HepG2 (cell line): Measurements from ENCODE around the gene PFN1. TPM values are rescaled to one million over a fixed set of nuclear protein-coding genes. Genes with fewer than 3 reads are reported as not detected.

ENCODE experiments used
- FOSL1 ChIP-seq: sonication (generic); formaldehyde crosslinking; IDR thresholded peaks from 2 replicates; pipeline ENCODE4 v1.9.0; 2021; ENCODE audit warnings: missing genetic modification reagents, borderline replicate concordance
- FOXA1 ChIP-seq, 2 experiments: fragments of 450-650 bp in 1 of 2; sonication (generic) in 1 of 2; formaldehyde crosslinking in 1 of 2; IDR thresholded peaks; 2 replicates each; pipeline versions ENCODE4 v1.4.0 to v1.6.1; 2016 to 2020; ENCODE audit warnings: missing genetic modification reagents in 1 of 2
- HNF4A ChIP-seq: sonication (generic); formaldehyde crosslinking; IDR thresholded peaks from 2 replicates; pipeline ENCODE4 v1.4.0; 2020; ENCODE audit warnings: missing genetic modification reagents
- HNRNPUL1 ChIP-seq: fragments of 200-400 bp; formaldehyde crosslinking; IDR thresholded peaks from 2 replicates; pipeline ENCODE4 v1.6.1; 2017; ENCODE audit warnings: low read depth, mild to moderate bottlenecking, low read length, moderate library complexity
- KDM6A ChIP-seq: IDR thresholded peaks from 2 replicates; pipeline ENCODE4 v1.6.1; 2016; ENCODE audit warnings: low read depth
- MBNL3 ChIP-seq: fragments of 250-450 bp; sonication (Bioruptor Pico); conservative IDR thresholded peaks from 2 replicates; pipeline ENCODE4 v1.8.0; 2022; ENCODE audit warnings: mild to moderate bottlenecking, inconsistent platforms
- SOX6 ChIP-seq, 2 experiments: fragments of 450-650 bp in 1 of 2; sonication (generic) in 1 of 2; formaldehyde crosslinking in 1 of 2; IDR thresholded peaks; 2 replicates each; pipeline versions ENCODE4 v1.4.0 to v1.6.1; 2017 to 2020; ENCODE audit warnings: antibody characterized with exemption in 1 of 2, mild to moderate bottlenecking in 1 of 2, missing genetic modification reagents in 1 of 2
- TBL1XR1 ChIP-seq: fragments of 150-350 bp; IDR thresholded peaks from 2 replicates; pipeline ENCODE4 v1.6.1; 2014; ENCODE audit warnings: borderline replicate concordance, low read length; ENCODE audit not compliant: partially characterized antibody
- TMF1 ChIP-seq: sonication (generic); formaldehyde crosslinking; IDR thresholded peaks from 2 replicates; pipeline ENCODE4 v1.8.1; 2022; ENCODE audit warnings: low read depth, missing genetic modification reagents
- ZBTB42 ChIP-seq: sonication (generic); formaldehyde crosslinking; IDR thresholded peaks from 2 replicates; pipeline ENCODE4 v1.5.0; 2020; ENCODE audit warnings: mild to moderate bottlenecking, missing genetic modification reagents
- ZC3H4 ChIP-seq: sonication (generic); formaldehyde crosslinking; IDR thresholded peaks from 2 replicates; pipeline ENCODE4 v1.4.0; 2020; ENCODE audit warnings: missing genetic modification reagents, borderline replicate concordance
- ZFP1 ChIP-seq: IDR thresholded peaks from 2 replicates; pipeline ENCODE4 v1.6.1; 2016
- polyA plus RNA-seq, 8 experiments: library from polyadenylated mRNA; depleted of rRNA in 3 of 8; stranded (reverse) in 7 of 8; unstranded in 1 of 8; fragments of >200 nt; fragmentation: Illumina TruSeq in 4 of 8; extraction: Trizol in 4 of 8; gene quantifications; 2 replicates each; pipeline versions ENCODE4 v1.2.1 to v1.2.3, GENCODE V29; 2011 to 2016; ENCODE audit warnings: low read depth in 4 of 8, missing spikeins in 1 of 8, mixed read lengths in 1 of 8; ENCODE audit not compliant: insufficient read depth in 1 of 8
- total RNA-seq, 5 experiments: library from RNA; depleted of rRNA; stranded (reverse); fragments of >200 nt; fragmentation: Illumina TruSeq; extraction: Trizol; gene quantifications; 2 replicates each; pipeline ENCODE4 v1.2.3, GENCODE V29; 2016; ENCODE audit warnings: low read depth in 1 of 5
- TF ChIP-seq, protein P1 (sequence below): IDR thresholded peaks from 2 replicates; pipeline ENCODE4 v1.6.1; 2016; ENCODE audit warnings: low read depth, missing genetic modification reagents, missing compliant biosample characterization
- TF ChIP-seq, protein P2 (sequence below): sonication (generic); formaldehyde crosslinking; IDR thresholded peaks from 2 replicates; pipeline ENCODE4 v1.4.0; 2020; ENCODE audit warnings: mild to moderate bottlenecking, low read depth, missing genetic modification reagents
- TF ChIP-seq, protein P3 (sequence below): sonication (generic); formaldehyde crosslinking; IDR thresholded peaks from 2 replicates; pipeline ENCODE4 v1.5.0; 2020; ENCODE audit warnings: missing genetic modification reagents
- TF ChIP-seq, protein P4 (sequence below): IDR thresholded peaks from 2 replicates; pipeline ENCODE4 v1.6.1; 2016; ENCODE audit warnings: low read depth, control low read depth
- TF ChIP-seq, protein P5 (sequence below): sonication (generic); formaldehyde crosslinking; IDR thresholded peaks from 2 replicates; pipeline ENCODE4 v1.5.0; 2020; ENCODE audit warnings: missing genetic modification reagents

PFN1 gene
- total and polyA plus RNA-seq, 2 of the 13 experiments (the other 11 are each of a cell fraction or from before 2014, with no cell fraction given): 494 to 613 TPM

DNA sequence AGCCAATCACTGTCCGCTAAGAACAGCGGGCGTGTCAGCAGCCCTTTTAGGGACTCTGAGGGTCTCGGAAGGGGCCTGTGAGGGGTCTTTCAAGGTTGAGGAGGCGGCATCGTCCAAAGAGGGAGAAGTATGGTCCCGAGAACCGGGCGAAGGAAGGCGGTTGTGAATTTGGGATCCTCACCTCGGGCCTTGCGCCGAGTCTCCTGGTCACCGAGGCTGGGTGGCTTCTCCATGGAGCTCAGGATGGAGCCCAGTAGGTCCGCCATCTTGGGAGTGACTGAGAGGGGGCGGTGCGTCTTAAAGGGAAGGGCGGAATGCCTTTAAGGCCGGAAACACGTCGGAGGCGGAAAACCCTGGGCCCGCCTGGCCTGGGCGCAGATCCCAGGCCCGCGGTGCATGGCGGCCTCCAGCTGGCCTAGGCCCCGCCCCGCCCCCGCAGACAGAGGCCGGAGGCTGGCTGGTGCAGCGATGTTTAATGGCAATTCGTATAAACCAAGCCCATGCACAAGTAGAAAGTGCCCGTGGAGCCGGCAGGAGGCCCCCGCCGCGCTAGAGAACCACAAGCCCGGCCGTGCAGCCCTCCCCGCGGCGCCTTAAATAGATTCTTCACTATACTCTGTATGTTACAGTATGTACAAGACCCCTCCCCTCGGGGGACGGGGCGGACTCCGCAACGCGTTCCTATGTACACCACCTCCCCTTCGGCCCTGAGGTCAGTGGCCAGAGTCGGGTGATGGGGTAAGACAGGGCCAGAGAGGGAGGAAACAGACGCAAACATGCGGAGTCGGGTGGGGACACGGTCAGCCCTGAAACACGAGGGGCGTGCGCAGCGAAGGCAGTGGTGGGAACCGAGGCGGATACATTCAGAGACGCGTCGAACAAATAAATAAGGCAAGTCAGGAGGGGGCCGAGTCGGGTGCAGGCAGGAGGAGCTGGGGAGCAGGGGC, 19.5 kb upstream of the PFN1 start, which contains the start of gene SPAG7 (continued):
- TF ChIP-seq, protein P1, sequence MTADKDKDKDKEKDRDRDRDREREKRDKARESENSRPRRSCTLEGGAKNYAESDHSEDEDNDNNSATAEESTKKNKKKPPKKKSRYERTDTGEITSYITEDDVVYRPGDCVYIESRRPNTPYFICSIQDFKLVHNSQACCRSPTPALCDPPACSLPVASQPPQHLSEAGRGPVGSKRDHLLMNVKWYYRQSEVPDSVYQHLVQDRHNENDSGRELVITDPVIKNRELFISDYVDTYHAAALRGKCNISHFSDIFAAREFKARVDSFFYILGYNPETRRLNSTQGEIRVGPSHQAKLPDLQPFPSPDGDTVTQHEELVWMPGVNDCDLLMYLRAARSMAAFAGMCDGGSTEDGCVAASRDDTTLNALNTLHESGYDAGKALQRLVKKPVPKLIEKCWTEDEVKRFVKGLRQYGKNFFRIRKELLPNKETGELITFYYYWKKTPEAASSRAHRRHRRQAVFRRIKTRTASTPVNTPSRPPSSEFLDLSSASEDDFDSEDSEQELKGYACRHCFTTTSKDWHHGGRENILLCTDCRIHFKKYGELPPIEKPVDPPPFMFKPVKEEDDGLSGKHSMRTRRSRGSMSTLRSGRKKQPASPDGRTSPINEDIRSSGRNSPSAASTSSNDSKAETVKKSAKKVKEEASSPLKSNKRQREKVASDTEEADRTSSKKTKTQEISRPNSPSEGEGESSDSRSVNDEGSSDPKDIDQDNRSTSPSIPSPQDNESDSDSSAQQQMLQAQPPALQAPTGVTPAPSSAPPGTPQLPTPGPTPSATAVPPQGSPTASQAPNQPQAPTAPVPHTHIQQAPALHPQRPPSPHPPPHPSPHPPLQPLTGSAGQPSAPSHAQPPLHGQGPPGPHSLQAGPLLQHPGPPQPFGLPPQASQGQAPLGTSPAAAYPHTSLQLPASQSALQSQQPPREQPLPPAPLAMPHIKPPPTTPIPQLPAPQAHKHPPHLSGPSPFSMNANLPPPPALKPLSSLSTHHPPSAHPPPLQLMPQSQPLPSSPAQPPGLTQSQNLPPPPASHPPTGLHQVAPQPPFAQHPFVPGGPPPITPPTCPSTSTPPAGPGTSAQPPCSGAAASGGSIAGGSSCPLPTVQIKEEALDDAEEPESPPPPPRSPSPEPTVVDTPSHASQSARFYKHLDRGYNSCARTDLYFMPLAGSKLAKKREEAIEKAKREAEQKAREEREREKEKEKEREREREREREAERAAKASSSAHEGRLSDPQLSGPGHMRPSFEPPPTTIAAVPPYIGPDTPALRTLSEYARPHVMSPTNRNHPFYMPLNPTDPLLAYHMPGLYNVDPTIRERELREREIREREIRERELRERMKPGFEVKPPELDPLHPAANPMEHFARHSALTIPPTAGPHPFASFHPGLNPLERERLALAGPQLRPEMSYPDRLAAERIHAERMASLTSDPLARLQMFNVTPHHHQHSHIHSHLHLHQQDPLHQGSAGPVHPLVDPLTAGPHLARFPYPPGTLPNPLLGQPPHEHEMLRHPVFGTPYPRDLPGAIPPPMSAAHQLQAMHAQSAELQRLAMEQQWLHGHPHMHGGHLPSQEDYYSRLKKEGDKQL (CRISPR knock-in tag): no peak
- TF ChIP-seq FOSL1 (CRISPR knock-in tag) (no peak; the same call in 1 of the 2 replicates), SOX6 (IDR thresholded peaks at IDR 0.05) (no peak), SOX6 (CRISPR knock-in tag; IDR thresholded peaks at IDR 0.05) (no peak; the same call in 1 of the 2 replicates), MBNL3 (no peak), ZC3H4 (CRISPR knock-in tag) (peak; percentile 83), KDM6A (no peak), TMF1 (CRISPR knock-in tag) (peak; percentile 27; the same call in 1 of the 2 replicates), ZBTB42 (peak; percentile 79; the same call in 1 of the 2 replicates), TBL1XR1 (no peak), HNF4A (no peak), ZFP1 (no peak), FOXA1 (IDR thresholded peaks at IDR 0.05) (no peak), FOXA1 (CRISPR knock-in tag; IDR thresholded peaks at IDR 0.05) (peak; percentile 73), HNRNPUL1 (no peak)
- TF ChIP-seq, protein P2, sequence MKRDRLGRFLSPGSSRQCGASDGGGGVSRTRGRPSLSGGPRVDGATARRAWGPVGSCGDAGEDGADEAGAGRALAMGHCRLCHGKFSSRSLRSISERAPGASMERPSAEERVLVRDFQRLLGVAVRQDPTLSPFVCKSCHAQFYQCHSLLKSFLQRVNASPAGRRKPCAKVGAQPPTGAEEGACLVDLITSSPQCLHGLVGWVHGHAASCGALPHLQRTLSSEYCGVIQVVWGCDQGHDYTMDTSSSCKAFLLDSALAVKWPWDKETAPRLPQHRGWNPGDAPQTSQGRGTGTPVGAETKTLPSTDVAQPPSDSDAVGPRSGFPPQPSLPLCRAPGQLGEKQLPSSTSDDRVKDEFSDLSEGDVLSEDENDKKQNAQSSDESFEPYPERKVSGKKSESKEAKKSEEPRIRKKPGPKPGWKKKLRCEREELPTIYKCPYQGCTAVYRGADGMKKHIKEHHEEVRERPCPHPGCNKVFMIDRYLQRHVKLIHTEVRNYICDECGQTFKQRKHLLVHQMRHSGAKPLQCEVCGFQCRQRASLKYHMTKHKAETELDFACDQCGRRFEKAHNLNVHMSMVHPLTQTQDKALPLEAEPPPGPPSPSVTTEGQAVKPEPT (CRISPR knock-in tag): no peak
- TF ChIP-seq, protein P3, sequence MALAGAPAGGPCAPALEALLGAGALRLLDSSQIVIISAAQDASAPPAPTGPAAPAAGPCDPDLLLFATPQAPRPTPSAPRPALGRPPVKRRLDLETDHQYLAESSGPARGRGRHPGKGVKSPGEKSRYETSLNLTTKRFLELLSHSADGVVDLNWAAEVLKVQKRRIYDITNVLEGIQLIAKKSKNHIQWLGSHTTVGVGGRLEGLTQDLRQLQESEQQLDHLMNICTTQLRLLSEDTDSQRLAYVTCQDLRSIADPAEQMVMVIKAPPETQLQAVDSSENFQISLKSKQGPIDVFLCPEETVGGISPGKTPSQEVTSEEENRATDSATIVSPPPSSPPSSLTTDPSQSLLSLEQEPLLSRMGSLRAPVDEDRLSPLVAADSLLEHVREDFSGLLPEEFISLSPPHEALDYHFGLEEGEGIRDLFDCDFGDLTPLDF (CRISPR knock-in tag): peak; percentile 24; the same call in 1 of the 2 replicates
- TF ChIP-seq, protein P4, sequence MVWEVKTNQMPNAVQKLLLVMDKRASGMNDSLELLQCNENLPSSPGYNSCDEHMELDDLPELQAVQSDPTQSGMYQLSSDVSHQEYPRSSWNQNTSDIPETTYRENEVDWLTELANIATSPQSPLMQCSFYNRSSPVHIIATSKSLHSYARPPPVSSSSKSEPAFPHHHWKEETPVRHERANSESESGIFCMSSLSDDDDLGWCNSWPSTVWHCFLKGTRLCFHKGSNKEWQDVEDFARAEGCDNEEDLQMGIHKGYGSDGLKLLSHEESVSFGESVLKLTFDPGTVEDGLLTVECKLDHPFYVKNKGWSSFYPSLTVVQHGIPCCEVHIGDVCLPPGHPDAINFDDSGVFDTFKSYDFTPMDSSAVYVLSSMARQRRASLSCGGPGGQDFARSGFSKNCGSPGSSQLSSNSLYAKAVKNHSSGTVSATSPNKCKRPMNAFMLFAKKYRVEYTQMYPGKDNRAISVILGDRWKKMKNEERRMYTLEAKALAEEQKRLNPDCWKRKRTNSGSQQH (CRISPR knock-in tag): peak; percentile 46
- TF ChIP-seq, protein P5, sequence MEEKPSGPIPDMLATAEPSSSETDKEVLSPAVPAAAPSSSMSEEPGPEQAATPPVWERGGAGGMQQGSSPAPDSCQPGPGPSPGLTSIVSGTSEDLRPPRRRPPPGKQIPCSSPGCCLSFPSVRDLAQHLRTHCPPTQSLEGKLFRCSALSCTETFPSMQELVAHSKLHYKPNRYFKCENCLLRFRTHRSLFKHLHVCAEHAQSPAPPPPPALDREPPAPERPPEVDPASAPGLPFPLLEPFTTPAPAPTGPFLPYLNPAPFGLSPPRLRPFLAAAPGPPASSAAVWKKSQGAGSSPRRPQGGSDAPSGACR: peak; percentile 82; the same call in 1 of the 2 replicates
